Stimulated activated effector memory CD8-positive, alpha-beta T cell treated with anti-CD3 and anti-CD28 coated beads, Interleukin-12 subunit alpha, Interleukin-12 subunit beta, amount 100 ng/mL, for 72 hours (primary cell): ENCODE results near the gene ZNF526.
A peak's percentile ranks its signal among the peaks of the same experiment; 100 is the strongest.

Experiments
- ATAC-seq: fragments of 150-1000 bp; cut with Tn5 transposase; 2 replicates; pipeline ENCODE4 v1.10.0; 2021
- DNase-seq, 2 donors: peaks; one replicate each; pipeline ENCODE4 v3.0.0; 2021 to 2022; ENCODE audit warnings: low spot score in 2 of 2
- H3K27ac Mint-ChIP-seq: one replicate; pipeline ENCODE4 v1.8.0; 2022; ENCODE audit warnings: mild to moderate bottlenecking, mixed read lengths
- H3K36me3 Mint-ChIP-seq: one replicate; pipeline ENCODE4 v1.8.0; 2022; ENCODE audit warnings: mild to moderate bottlenecking, mixed read lengths
- H3K4me1 Mint-ChIP-seq: one replicate; pipeline ENCODE4 v1.8.0; 2022; ENCODE audit warnings: mixed read lengths
- H3K4me3 Mint-ChIP-seq: one replicate; pipeline ENCODE4 v1.8.0; 2022; ENCODE audit warnings: mild to moderate bottlenecking, mixed read lengths
- H3K9me3 Mint-ChIP-seq: one replicate; pipeline ENCODE4 v1.8.0; 2022; ENCODE audit warnings: mixed read lengths

The ZNF526 gene

GRCh38 chr19:42246143-42246921 lies 26.2 kb downstream of the ZNF526 start:
- Mint-ChIP-seq H3K9me3 (no peaks in the 10 kb centered on the region), H3K4me1 (peaks cover 42% of the 10 kb centered on the region), H3K4me3 (no peak overlapping the region), H3K36me3 (peaks cover 51% of the 10 kb centered on the region), H3K27ac (peak overlapping the region; percentile 96)
- DNase-seq (no peak), ATAC-seq (no peak)

GRCh38 chr19:42246922-42247639 lies 27.0 kb downstream of the ZNF526 start:
- DNase-seq = no peak
- no peak for ATAC-seq
- H3K9me3 Mint-ChIP-seq = no peaks in the 10 kb centered on the region
- no peak overlapping the region for H3K4me3 Mint-ChIP-seq
- peaks cover 51% of the 10 kb centered on the region for H3K36me3 Mint-ChIP-seq
- peak overlapping the region; percentile 96 for H3K27ac Mint-ChIP-seq
- H3K4me1 Mint-ChIP-seq = peaks cover 47% of the 10 kb centered on the region

- Mint-ChIP-seq H3K36me3 (peaks cover 50% of the 10 kb centered on the region), H3K4me3 (no peak overlapping the region), H3K4me1 (peaks cover 50% of the 10 kb centered on the region), H3K9me3 (no peaks in the 10 kb centered on the region), H3K27ac (no peak overlapping the region)
- DNase-seq = no peak
- no peak for ATAC-seq
Observed at GRCh38 chr19:42247640-42248199, 27.6 kb downstream of the ZNF526 start.

- Mint-ChIP-seq H3K36me3 (peaks cover 48% of the 10 kb centered on the region), H3K27ac (no peak overlapping the region), H3K4me1 (peaks cover 48% of the 10 kb centered on the region), H3K9me3 (no peaks in the 10 kb centered on the region), H3K4me3 (no peak overlapping the region)
- DNase-seq (no peak), ATAC-seq (no peak)
Observed at GRCh38 chr19:42248270-42249148, 28.4 kb downstream of the ZNF526 start.

DNA sequence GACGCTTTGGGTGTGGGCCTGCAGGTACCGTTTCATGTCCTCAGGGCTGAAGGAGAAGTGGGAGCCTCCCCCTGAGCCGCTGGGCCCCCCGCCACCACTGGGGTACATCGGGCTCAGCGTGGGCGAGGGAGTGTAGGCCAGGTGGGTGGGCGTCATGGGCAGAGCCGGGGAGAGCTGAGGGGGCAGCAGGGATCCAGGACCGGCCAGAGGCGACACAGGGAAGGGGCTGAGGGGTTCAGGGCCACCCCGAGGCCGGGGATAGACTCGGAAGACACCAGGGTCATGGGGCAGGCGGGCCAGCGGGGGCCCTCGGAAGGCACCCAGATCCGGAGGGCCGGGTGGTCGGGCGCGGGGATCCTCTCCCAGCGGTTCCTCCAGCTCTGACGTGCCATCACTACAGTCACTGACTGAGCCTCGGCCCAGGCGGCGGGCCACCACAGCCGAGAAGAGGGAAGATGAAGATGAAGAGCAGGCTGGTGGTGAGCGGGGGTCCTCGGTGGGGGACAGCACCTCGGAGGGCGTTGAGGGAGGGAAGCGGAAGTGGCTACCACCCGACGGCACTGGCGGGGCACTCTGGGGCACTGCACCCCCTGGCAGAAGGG lies 29.1 kb downstream of the ZNF526 start:
- Mint-ChIP-seq H3K36me3 (peaks cover 46% of the 10 kb centered on the region), H3K27ac (no peak overlapping the region), H3K4me1 (peaks cover 46% of the 10 kb centered on the region), H3K4me3 (no peak overlapping the region), H3K9me3 (no peaks in the 10 kb centered on the region)
- no peak for DNase-seq
- ATAC-seq = no peak

DNA sequence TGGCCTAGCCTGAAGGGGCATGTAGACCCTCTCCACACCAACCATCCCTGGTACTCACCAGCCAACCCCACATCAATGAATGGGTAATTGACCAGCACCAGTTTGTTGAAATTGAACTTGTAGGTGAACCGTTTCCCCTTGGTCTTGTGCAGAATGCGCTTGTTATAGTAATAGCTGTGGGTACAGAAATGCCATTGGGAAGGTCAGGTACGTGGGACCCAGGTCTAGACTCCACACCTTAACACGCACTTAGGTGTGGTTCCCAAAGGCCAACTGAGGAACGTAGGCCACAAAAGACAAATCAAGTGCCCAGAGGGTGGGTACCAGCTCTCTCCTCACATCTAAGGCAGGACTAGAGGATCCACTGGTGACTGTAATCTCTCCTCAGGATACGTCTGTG lies 29.7 kb downstream of the ZNF526 start:
- Mint-ChIP-seq H3K4me1 (peaks cover 41% of the 10 kb centered on the region), H3K36me3 (peaks cover 40% of the 10 kb centered on the region), H3K27ac (peak overlapping the region; percentile 23), H3K4me3 (no peak overlapping the region), H3K9me3 (no peaks in the 10 kb centered on the region)
- DNase-seq (no peak), ATAC-seq (no peak)

GRCh38 chr19:42250183-42250665 lies 30.1 kb downstream of the ZNF526 start:
- peak overlapping the region; percentile 23 for H3K27ac Mint-ChIP-seq
- H3K36me3 Mint-ChIP-seq = peaks cover 37% of the 10 kb centered on the region
- H3K4me1 Mint-ChIP-seq = peaks cover 36% of the 10 kb centered on the region
- peak overlapping the region; percentile 95 for H3K4me3 Mint-ChIP-seq
- DNase-seq (no peak), ATAC-seq (no peak)
- no peaks in the 10 kb centered on the region for H3K9me3 Mint-ChIP-seq

GRCh38 chr19:42250666-42251531 lies 30.8 kb downstream of the ZNF526 start:
- H3K4me3 Mint-ChIP-seq = peak overlapping the region; percentile 95
- no peaks in the 10 kb centered on the region for H3K9me3 Mint-ChIP-seq
- H3K4me1 Mint-ChIP-seq = peaks cover 34% of the 10 kb centered on the region
- DNase-seq (no peak), ATAC-seq (no peak)
- H3K27ac Mint-ChIP-seq = peak overlapping the region; percentile 99
- H3K36me3 Mint-ChIP-seq = peaks cover 32% of the 10 kb centered on the region

- peak overlapping the region; percentile 99 for H3K27ac Mint-ChIP-seq
- peaks cover 25% of the 10 kb centered on the region for H3K36me3 Mint-ChIP-seq
- no peak for ATAC-seq
- H3K9me3 Mint-ChIP-seq = no peaks in the 10 kb centered on the region
- peak overlapping the region; percentile 95 for H3K4me3 Mint-ChIP-seq
- peaks cover 35% of the 10 kb centered on the region for H3K4me1 Mint-ChIP-seq
- no peak for DNase-seq
Observed at GRCh38 chr19:42251572-42252358, 31.7 kb downstream of the ZNF526 start.

GRCh38 chr19:42252365-42253244 lies 32.5 kb downstream of the ZNF526 start:
- H3K36me3 Mint-ChIP-seq = peaks cover 25% of the 10 kb centered on the region
- peak overlapping the region; percentile 95 for H3K4me3 Mint-ChIP-seq
- ATAC-seq (no peak), DNase-seq (no peak)
- peaks cover 32% of the 10 kb centered on the region for H3K4me1 Mint-ChIP-seq
- peak overlapping the region; percentile 99 for H3K27ac Mint-ChIP-seq
- H3K9me3 Mint-ChIP-seq = no peaks in the 10 kb centered on the region

DNA sequence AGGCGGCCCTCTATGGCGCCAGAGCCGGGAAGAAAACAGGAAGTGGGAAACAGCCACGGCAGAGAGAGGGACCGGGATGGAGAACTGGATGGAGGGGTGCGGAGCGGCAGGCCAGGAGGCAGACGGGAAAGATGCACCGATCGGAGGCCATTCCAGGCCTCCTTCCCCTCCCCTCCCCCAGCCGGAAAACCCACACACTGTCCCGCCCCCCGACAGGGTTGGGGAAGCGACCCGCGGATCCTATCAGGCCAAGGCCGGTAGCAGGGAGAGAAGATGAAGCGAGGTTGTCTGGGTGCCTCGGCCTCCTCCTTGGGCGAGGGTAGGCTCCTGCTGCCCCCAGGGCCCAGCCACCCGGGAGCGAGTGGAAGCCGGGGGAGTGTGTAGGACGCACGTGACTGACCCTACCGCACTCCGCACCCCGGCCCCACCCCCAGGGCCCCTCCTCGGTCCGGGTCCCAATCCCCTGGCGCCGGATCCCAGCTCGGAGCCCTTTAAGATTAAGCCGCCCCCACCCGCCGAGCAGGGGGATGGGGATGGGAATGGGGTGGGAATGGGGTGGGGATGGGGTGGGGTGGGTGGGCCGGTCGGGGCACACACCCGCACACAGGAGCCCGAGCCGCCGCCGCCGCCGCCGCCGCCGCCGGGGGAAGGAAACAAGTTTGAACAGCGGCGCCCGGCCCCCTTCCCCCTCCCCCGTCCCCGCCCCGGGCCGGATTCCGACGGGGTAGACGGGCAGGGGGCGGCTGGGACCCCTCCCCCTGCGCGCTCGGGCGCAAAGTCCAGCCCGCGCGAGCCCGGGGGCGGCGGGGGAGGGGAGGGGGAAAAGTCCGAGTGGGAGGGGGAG lies 33.4 kb downstream of the ZNF526 start:
- Mint-ChIP-seq H3K4me1 (peaks cover 32% of the 10 kb centered on the region), H3K36me3 (peaks cover 24% of the 10 kb centered on the region), H3K9me3 (no peaks in the 10 kb centered on the region), H3K4me3 (peak overlapping the region; percentile 95), H3K27ac (peak overlapping the region; percentile 99)
- DNase-seq (peak; percentile 34 to 80), ATAC-seq (peak; percentile 23)
